ENCODE results near the gene CCL8. TPM values are rescaled to one million over a fixed set of nuclear protein-coding genes. Genes with fewer than 3 reads are reported as not detected.

The CCL8 gene
- total and polyA plus RNA-seq, 10 of the 15 experiments (the other 5 are each of a cell fraction or from before 2014, with no cell fraction given) = not detected

- no peak for TF ChIP-seq RFX5 (IDR thresholded peaks at IDR 0.05; ENCODE audit: low read depth, low read length)
- peak; percentile 59; the same call in 1 of the 2 replicates for TF ChIP-seq TCF3 (IDR thresholded peaks at IDR 0.05; ENCODE audit: borderline replicate concordance, insufficient read depth, low read depth, low read length)
- TF ChIP-seq IRF3 (IDR thresholded peaks at IDR 0.05) = no peak
- TF ChIP-seq SMARCA5 (IDR thresholded peaks at IDR 0.05) = peak; percentile 88
- TF ChIP-seq MLLT1 (IDR thresholded peaks at IDR 0.05) = no peak
- TF ChIP-seq STAT1 (conservative IDR thresholded peaks at IDR 0.05) = no peak
- TF ChIP-seq BHLHE40 (IDR thresholded peaks at IDR 0.05; ENCODE audit: borderline replicate concordance in 1 of 2, low read depth in 2 of 2, low read length in 1 of 2) = peak; percentile 16 to 40; a peak in 1 of 4 replicates
- TF ChIP-seq IKZF1 (conservative IDR thresholded peaks at IDR 0.05) = 0 out of 2 replicates have a peak, but pooled peaks have one; percentile 12
- no peak for TF ChIP-seq CEBPZ (IDR thresholded peaks at IDR 0.05; ENCODE audit: low read depth, low read length)
- no peak for TF ChIP-seq PAX8 (IDR thresholded peaks at IDR 0.05)
- no peak for TF ChIP-seq EED (IDR thresholded peaks at IDR 0.05; ENCODE audit: low read depth)
- TF ChIP-seq KDM1A (IDR thresholded peaks at IDR 0.05; ENCODE audit: borderline replicate concordance) = no peak
- no peak for TF ChIP-seq ATF2 (IDR thresholded peaks at IDR 0.05; ENCODE audit: low read length)
- peak; percentile 98 to 99 (median 99) for TF ChIP-seq CTCF (IDR thresholded peaks at IDR 0.05 in 2 of 3, conservative IDR thresholded peaks at IDR 0.05 in 1 of 3; ENCODE audit: control insufficient read depth in 2 of 3, extremely low read depth in 1 of 3, insufficient read depth in 1 of 3, low read depth in 3 of 3, low read length in 3 of 3)
- 0 out of 2 replicates have a peak, but pooled peaks have one; percentile 35 for TF ChIP-seq FOXM1 (IDR thresholded peaks at IDR 0.05; ENCODE audit: low read depth, low read length)
- peak; percentile 96 for TF ChIP-seq RAD21 (IDR thresholded peaks at IDR 0.05; ENCODE audit: insufficient read depth, low read depth, low read length)
- TF ChIP-seq ETV6 (conservative IDR thresholded peaks at IDR 0.05 in 1 of 2, IDR thresholded peaks at IDR 0.05 in 1 of 2; ENCODE audit: borderline replicate concordance in 1 of 2, low read depth in 1 of 2) = no peak
- no peak for TF ChIP-seq SPI1 (IDR thresholded peaks at IDR 0.05; ENCODE audit: borderline replicate concordance, insufficient read depth, low read depth, low read length)
- TF ChIP-seq FOXK2 (IDR thresholded peaks at IDR 0.05) = no peak
- no peak for TF ChIP-seq STAT3 (IDR thresholded peaks at IDR 0.05; ENCODE audit: low read depth, low read length)
- no peak for TF ChIP-seq MXI1 (IDR thresholded peaks at IDR 0.05; ENCODE audit: low read depth, low read length)
Observed at GRCh38 chr17:34361478-34362061, 42.3 kb downstream of the CCL8 start (continued).
